22Rv1 (cell line): Measurements from ENCODE around the gene MAD1L1.

Source experiments
- ZFX ChIP-seq: fragments of 450-650 bp; IDR thresholded peaks from 2 replicates; pipeline ENCODE4 v1.6.1; 2017; ENCODE audit warnings: antibody characterized with exemption, borderline replicate concordance
- TF ChIP-seq, protein P1 (sequence below): fragments of 450-650 bp; IDR thresholded peaks from 2 replicates; pipeline ENCODE4 v1.5.1; 2017; ENCODE audit warnings: mild to moderate bottlenecking

DNA sequence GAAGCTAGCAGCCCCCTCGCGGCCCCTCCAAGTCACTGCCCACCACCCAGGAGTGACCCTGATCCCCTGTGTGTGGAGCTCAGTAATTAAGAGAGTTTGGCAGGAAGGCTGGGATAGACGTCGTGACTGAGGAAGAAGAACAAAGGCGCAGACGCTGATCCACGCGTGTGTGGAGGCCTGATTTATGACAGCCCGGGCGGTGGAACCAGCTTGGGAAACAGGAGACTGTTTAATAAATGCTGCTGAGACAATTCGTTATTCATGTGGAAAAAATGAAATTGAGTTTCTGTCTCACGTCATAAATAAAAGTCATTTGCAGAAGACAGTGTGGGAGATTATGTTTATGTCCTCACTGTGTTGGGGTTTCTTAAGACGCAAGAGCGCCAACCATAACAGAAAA is 431.8 kb downstream of the MAD1L1 start:
- TF ChIP-seq, protein P1, sequence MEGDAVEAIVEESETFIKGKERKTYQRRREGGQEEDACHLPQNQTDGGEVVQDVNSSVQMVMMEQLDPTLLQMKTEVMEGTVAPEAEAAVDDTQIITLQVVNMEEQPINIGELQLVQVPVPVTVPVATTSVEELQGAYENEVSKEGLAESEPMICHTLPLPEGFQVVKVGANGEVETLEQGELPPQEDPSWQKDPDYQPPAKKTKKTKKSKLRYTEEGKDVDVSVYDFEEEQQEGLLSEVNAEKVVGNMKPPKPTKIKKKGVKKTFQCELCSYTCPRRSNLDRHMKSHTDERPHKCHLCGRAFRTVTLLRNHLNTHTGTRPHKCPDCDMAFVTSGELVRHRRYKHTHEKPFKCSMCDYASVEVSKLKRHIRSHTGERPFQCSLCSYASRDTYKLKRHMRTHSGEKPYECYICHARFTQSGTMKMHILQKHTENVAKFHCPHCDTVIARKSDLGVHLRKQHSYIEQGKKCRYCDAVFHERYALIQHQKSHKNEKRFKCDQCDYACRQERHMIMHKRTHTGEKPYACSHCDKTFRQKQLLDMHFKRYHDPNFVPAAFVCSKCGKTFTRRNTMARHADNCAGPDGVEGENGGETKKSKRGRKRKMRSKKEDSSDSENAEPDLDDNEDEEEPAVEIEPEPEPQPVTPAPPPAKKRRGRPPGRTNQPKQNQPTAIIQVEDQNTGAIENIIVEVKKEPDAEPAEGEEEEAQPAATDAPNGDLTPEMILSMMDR: no peak
- TF ChIP-seq ZFX: no peak
